ENCODE data around the gene PPEF2.

PPEF2 gene

GRCh38 chr4:75822416-75822815 lies 79.8 kb downstream of the PPEF2 start:
- DNase-seq (ENCODE audit: low read depth): no peak
- H3K4me3 ChIP-seq (ENCODE audit: low read depth, low read length): no peak overlapping the region
- TF ChIP-seq, protein P1, sequence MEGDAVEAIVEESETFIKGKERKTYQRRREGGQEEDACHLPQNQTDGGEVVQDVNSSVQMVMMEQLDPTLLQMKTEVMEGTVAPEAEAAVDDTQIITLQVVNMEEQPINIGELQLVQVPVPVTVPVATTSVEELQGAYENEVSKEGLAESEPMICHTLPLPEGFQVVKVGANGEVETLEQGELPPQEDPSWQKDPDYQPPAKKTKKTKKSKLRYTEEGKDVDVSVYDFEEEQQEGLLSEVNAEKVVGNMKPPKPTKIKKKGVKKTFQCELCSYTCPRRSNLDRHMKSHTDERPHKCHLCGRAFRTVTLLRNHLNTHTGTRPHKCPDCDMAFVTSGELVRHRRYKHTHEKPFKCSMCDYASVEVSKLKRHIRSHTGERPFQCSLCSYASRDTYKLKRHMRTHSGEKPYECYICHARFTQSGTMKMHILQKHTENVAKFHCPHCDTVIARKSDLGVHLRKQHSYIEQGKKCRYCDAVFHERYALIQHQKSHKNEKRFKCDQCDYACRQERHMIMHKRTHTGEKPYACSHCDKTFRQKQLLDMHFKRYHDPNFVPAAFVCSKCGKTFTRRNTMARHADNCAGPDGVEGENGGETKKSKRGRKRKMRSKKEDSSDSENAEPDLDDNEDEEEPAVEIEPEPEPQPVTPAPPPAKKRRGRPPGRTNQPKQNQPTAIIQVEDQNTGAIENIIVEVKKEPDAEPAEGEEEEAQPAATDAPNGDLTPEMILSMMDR (IDR thresholded peaks at IDR 0.05; ENCODE audit: insufficient read depth, low read depth, low read length, missing control alignments): no peak

GRCh38 chr4:75821966-75822365 lies 80.3 kb downstream of the PPEF2 start:
- H3K4me3 ChIP-seq (ENCODE audit: low read depth, low read length): no peak overlapping the region
- TF ChIP-seq, protein P1 (IDR thresholded peaks at IDR 0.05; ENCODE audit: insufficient read depth, low read depth, low read length, missing control alignments): no peak
- no peak for DNase-seq (ENCODE audit: low read depth)

GRCh38 chr4:75821216-75821615 lies 81.0 kb downstream of the PPEF2 start:
- TF ChIP-seq, protein P1 (IDR thresholded peaks at IDR 0.05; ENCODE audit: insufficient read depth, low read depth, low read length, missing control alignments): no peak
- DNase-seq (ENCODE audit: low read depth): no peak
- H3K4me3 ChIP-seq (ENCODE audit: low read depth, low read length): no peak overlapping the region

DNA sequence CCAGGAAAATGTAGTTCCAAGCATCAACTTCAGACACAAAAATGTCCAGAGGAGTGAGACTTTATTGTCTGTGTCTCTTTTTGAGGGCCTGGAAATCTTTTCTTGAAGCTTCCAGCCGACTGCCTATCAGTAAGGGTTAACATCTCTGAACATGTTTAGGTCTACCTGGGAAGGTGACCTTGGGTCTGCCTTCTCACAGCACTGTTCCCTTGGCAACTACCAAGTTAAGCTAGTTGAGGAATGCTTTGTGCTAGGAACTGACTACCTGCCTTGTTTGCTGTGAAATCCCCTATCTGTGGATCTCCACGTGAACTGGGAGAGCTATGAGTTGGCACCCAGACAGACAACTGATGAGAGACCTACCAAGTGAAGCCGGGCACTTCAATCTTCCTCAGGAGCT lies 81.6 kb downstream of the PPEF2 start:
- TF ChIP-seq, protein P1 (IDR thresholded peaks at IDR 0.05; ENCODE audit: insufficient read depth, low read depth, low read length, missing control alignments): no peak
- DNase-seq (ENCODE audit: low read depth): no peak
- no peak overlapping the region for H3K4me3 ChIP-seq (ENCODE audit: low read depth, low read length)

DNA sequence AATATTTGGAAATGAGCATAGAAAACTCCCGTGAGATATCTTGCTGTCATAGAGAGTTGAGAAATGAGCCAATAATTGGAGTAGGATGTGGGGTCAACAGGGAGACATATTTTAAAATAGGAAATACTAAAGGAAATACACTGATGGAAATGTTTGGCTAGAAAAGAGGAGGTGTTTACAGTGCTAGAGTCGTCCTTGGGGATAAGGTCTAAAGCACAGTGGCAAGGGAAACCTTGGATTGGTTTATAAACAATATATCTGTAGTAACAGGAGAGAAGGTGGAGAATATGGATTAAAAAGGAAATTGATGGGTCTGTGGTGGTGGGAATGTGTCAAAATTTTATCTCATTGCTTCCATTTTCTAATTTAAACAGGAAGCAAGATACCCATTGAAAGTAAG lies 82.1 kb downstream of the PPEF2 start:
- no peak overlapping the region for H3K4me3 ChIP-seq (ENCODE audit: low read depth, low read length)
- TF ChIP-seq, protein P1 (IDR thresholded peaks at IDR 0.05; ENCODE audit: insufficient read depth, low read depth, low read length, missing control alignments): no peak
- no peak for DNase-seq (ENCODE audit: low read depth)

DNA sequence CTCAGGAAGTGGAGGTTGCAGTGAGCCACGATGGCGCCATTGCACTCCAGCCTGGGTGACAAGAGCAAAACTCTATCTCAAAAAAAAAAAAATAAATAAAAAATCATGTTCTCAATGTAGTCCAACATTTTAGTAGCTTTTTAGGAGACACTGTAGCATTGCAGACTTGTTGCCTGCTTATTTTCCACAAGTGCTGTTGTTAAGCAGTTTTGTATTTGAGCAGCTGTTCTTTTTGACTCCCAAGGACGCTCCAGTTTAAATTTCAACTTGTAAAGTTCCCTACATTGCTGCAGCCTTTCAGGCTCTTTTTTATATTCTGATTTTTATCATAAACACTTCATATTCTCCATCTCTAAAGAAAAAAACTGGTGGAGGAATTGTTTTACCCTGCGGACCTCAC lies 83.1 kb downstream of the PPEF2 start:
- no peak for DNase-seq (ENCODE audit: low read depth)
- TF ChIP-seq, protein P1 (IDR thresholded peaks at IDR 0.05; ENCODE audit: insufficient read depth, low read depth, low read length, missing control alignments): no peak
- H3K4me3 ChIP-seq (ENCODE audit: low read depth, low read length): no peak overlapping the region

DNA sequence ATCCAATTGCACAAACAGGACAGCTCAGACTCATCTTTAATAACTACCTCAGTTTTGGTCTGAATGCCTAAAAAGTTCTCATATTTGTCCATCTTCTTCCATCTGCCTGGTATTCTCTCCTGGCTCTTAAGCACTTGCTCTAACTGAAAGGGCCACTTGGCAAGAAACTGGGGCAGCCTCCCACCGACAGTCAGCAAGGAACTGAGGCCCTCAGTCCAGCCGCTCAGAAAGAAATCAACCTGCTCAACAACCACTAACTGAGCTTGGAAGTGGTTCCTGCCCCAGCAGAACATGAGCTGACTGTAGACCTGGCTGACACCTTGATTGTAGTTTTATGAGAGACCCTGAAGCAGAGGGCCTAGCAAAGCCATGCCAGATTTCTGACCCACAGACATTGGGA lies 84.4 kb downstream of the PPEF2 start:
- TF ChIP-seq, protein P1 (IDR thresholded peaks at IDR 0.05; ENCODE audit: insufficient read depth, low read depth, low read length, missing control alignments): no peak
- H3K4me3 ChIP-seq (ENCODE audit: low read depth, low read length): no peak overlapping the region
- DNase-seq (ENCODE audit: low read depth): no peak
